Measurements from ENCODE around the gene CENPB.

CENPB gene

DNA sequence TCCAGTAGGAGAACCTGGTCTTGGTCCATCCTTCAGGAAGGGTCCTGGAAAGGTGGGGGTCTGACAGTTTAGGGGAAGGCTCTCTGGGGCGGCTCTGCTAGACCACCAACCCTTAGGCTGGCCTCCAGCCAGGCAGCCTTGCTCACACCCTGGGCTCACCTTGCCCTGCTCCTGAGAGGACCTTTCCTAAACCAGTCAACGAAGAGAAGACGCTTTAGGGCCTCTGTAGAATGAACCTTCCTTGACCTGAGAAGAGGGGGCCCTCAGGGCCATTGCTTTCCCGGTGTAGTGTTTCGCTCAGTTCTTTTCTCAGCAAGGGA, 10.6 kb upstream of the CENPB start:
- H3K9me2 ChIP-seq (replicated peaks; ENCODE audit: control insufficient read depth, low read length): no peaks in the 10 kb centered on the region
- TF ChIP-seq, protein P1, sequence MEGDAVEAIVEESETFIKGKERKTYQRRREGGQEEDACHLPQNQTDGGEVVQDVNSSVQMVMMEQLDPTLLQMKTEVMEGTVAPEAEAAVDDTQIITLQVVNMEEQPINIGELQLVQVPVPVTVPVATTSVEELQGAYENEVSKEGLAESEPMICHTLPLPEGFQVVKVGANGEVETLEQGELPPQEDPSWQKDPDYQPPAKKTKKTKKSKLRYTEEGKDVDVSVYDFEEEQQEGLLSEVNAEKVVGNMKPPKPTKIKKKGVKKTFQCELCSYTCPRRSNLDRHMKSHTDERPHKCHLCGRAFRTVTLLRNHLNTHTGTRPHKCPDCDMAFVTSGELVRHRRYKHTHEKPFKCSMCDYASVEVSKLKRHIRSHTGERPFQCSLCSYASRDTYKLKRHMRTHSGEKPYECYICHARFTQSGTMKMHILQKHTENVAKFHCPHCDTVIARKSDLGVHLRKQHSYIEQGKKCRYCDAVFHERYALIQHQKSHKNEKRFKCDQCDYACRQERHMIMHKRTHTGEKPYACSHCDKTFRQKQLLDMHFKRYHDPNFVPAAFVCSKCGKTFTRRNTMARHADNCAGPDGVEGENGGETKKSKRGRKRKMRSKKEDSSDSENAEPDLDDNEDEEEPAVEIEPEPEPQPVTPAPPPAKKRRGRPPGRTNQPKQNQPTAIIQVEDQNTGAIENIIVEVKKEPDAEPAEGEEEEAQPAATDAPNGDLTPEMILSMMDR (IDR thresholded peaks at IDR 0.05; ENCODE audit: low read depth, low read length, poor library complexity, severe bottlenecking): no peak
- TF ChIP-seq EZH2phosphoT487 (IDR thresholded peaks at IDR 0.05; ENCODE audit: borderline replicate concordance, low read length): no peak
- H3K4me3 ChIP-seq (ENCODE audit: low read length): peak overlapping the region; percentile 75
- H3K4me2 ChIP-seq (ENCODE audit: low read length): peak overlapping the region; percentile 83
- no peak overlapping the region for H3K27ac ChIP-seq (ENCODE audit: low read depth, low read length)
- H3K27me3 ChIP-seq (ENCODE audit: control insufficient read depth, low read length): no peaks in the 10 kb centered on the region
- H3K36me3 ChIP-seq (ENCODE audit: control insufficient read depth, low read length): peaks cover 32% of the 10 kb centered on the region
- H4K20me1 ChIP-seq (ENCODE audit: control insufficient read depth, insufficient read depth, low read depth, low read length): no peaks in the 10 kb centered on the region
- peaks cover 26% of the 10 kb centered on the region for H3K79me2 ChIP-seq (ENCODE audit: control insufficient read depth, low read length)
- peaks cover 57% of the 10 kb centered on the region for H3K4me1 ChIP-seq (ENCODE audit: control insufficient read depth, low read length)
- H3F3A ChIP-seq (ENCODE audit: control insufficient read depth, insufficient read depth): peaks cover 13% of the 10 kb centered on the region; the same call in 1 of the 2 replicates
- no peaks in the 10 kb centered on the region for H3K9me3 ChIP-seq (ENCODE audit: control insufficient read depth, insufficient read depth, low read length)

DNA sequence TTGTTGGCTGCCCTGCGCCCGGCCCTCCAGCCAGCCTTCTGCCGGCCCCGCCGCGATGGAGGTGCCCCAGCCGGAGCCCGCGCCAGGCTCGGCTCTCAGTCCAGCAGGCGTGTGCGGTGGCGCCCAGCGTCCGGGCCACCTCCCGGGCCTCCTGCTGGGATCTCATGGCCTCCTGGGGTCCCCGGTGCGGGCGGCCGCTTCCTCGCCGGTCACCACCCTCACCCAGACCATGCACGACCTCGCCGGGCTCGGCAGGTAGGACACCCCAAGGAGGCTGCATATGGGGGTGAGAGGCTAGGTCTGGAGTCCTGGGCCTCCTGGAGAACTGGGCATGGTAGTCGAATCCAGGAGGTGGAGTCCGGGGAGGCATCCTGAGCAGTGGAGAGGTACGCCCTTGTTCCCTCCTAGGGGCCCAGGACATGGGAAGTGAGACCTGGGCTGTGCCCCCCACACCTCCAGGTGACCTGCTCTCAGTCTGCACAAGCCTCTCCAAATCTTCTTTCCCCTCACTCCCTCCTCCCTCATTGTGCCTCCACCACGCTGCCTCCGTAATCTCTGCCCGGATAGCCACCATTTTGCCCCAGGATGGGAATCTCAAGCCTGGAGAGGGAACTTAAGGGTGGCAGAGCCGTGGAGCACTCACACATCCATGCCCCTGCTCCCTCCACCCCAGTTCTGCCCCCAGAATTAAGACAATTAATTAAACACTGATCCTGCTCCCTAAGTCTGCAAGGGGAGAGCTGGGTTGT, 10.1 kb upstream of the CENPB start:
- TF ChIP-seq EZH2phosphoT487 (IDR thresholded peaks at IDR 0.05; ENCODE audit: borderline replicate concordance, low read length): no peak
- TF ChIP-seq, protein P1 (IDR thresholded peaks at IDR 0.05; ENCODE audit: low read depth, low read length, poor library complexity, severe bottlenecking): no peak
- no peaks in the 10 kb centered on the region for H3K9me3 ChIP-seq (ENCODE audit: control insufficient read depth, insufficient read depth, low read length)
- peak overlapping the region; percentile 83 for H3K4me2 ChIP-seq (ENCODE audit: low read length)
- H3K36me3 ChIP-seq (ENCODE audit: control insufficient read depth, low read length): peaks cover 27% of the 10 kb centered on the region
- peaks cover 57% of the 10 kb centered on the region for H3K4me1 ChIP-seq (ENCODE audit: control insufficient read depth, low read length)
- no peaks in the 10 kb centered on the region for H4K20me1 ChIP-seq (ENCODE audit: control insufficient read depth, insufficient read depth, low read depth, low read length)
- H3K4me3 ChIP-seq (ENCODE audit: low read length): peak overlapping the region; percentile 75
- no peak overlapping the region for H3K27ac ChIP-seq (ENCODE audit: low read depth, low read length)
- no peaks in the 10 kb centered on the region for H3K9me2 ChIP-seq (replicated peaks; ENCODE audit: control insufficient read depth, low read length)
- H3K27me3 ChIP-seq (ENCODE audit: control insufficient read depth, low read length): no peaks in the 10 kb centered on the region
- H3K79me2 ChIP-seq (ENCODE audit: control insufficient read depth, low read length): peaks cover 26% of the 10 kb centered on the region
- peaks cover 13% of the 10 kb centered on the region; the same call in 1 of the 2 replicates for H3F3A ChIP-seq (ENCODE audit: control insufficient read depth, insufficient read depth)

DNA sequence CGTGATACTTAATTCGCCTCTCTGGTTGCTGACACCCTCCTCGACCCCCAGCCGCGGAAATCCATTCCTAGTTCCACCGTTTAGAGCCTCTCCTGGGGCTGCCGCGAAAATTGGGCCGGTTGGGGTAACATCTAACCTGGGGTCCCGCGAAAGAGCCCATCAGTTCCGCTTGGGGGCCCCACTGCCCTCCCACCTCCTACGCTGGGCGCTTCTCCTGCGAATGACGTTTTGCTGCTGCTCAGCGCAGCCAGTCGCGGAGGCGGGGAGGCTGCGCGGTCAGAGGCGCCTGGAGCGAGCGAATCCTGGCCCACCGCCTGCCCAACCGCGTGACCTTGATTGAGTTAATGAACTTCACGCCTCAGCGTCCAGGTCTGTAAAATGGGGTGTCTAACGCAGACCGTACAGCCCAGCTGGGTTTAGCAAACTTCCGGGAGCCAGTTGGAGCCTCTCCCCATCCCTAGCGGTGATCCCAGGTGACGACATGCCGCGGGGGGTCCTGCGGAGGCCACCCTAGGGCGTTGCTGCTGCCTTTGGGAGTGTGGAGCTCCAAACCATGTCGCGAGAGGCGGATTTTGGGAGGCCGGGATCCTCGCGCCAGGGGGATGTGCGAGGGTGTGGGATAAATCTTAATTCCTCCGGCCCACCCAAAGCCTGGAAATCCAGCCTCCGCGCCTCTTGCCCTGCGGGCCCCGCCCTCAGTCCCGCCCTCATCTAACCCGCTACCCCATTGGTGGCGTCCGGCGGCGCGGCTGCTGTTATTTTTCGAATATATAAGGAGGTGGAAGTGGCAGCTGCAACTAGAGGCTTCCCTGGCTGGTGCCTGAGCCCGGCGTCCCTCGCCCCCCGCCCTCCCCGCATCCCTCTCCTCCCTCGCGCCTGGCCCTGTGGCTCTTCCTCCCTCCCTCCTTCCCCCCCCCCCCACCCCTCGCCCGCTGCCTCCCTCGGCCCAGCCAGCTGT, 9.2 kb upstream of the CENPB start, which contains the start of gene CDC25B:
TSS of gene CDC25B (plus strand) at position 800 of the 958 bp plus-strand sequence. CDS start 222 bp downstream, outside the sequence.
- TF ChIP-seq, protein P1 (IDR thresholded peaks at IDR 0.05; ENCODE audit: low read depth, low read length, poor library complexity, severe bottlenecking): peak; percentile 58
- no peak for TF ChIP-seq EZH2phosphoT487 (IDR thresholded peaks at IDR 0.05; ENCODE audit: borderline replicate concordance, low read length)
- Histone ChIP-seq H3K36me3 (ENCODE audit: control insufficient read depth, low read length) (peaks cover 19% of the 10 kb centered on the region), H3K27ac (ENCODE audit: low read depth, low read length) (peak within 1 kb of the TSS; percentile 49), H4K20me1 (ENCODE audit: control insufficient read depth, insufficient read depth, low read depth, low read length) (no peaks in the 10 kb centered on the region), H3F3A (ENCODE audit: control insufficient read depth, insufficient read depth) (peaks cover 17% of the 10 kb centered on the region), H3K4me2 (ENCODE audit: low read length) (peak within 1 kb of the TSS; percentile 83), H3K27me3 (ENCODE audit: control insufficient read depth, low read length) (no peaks in the 10 kb centered on the region), H3K9me2 (replicated peaks; ENCODE audit: control insufficient read depth, low read length) (no peaks in the 10 kb centered on the region), H3K9me3 (ENCODE audit: control insufficient read depth, insufficient read depth, low read length) (no peaks in the 10 kb centered on the region), H3K79me2 (ENCODE audit: control insufficient read depth, low read length) (peaks cover 26% of the 10 kb centered on the region), H3K4me3 (ENCODE audit: low read length) (peak within 1 kb of the TSS; percentile 75), H3K4me1 (ENCODE audit: control insufficient read depth, low read length) (peaks cover 57% of the 10 kb centered on the region)

All from DOHH2 (cell line).